Endometrial microvascular endothelial cells (primary cell): Measurements from ENCODE around the gene MYH14. TPM values are rescaled to one million over a fixed set of nuclear protein-coding genes. Genes with fewer than 3 reads are reported as not detected.
"Not testable (repeated sequence)": the region's sequence is repeated elsewhere in the genome, so short reads cannot be mapped to it uniquely, and the experiment has no call there.

Experiments used
- in situ Hi-C: cut with HindIII; loops from 2 replicates; pipeline ENCODE4 v1.10.0; 2017; ENCODE audit warnings: low sequenced_read_pairs, low pct_unique_long_range_greater_than_20kb; ENCODE audit errors: inconsistent ontology term
- total RNA-seq: library from RNA; depleted of rRNA; stranded (reverse); fragments of >200 nt; gene quantifications from one replicate; pipeline ENCODE4 v1.2.3, GENCODE V29; 2015; ENCODE audit errors: inconsistent ontology term

Gene MYH14
- total RNA-seq, 1 donor from 2014 or later: not detected

- in situ Hi-C loops: no loop called here
Measured at GRCh38 chr19:50214699-50215543, 11.5 kb downstream of the MYH14 start.

GRCh38 chr19:50215820-50216219 lies 12.4 kb downstream of the MYH14 start:
- in situ Hi-C loops: no loop called here

GRCh38 chr19:50221087-50221486 lies 17.7 kb downstream of the MYH14 start:
- in situ Hi-C loops: no loop called here

GRCh38 chr19:50222691-50223438 lies 19.4 kb downstream of the MYH14 start:
- in situ Hi-C loops: no loop called here

GRCh38 chr19:50223439-50223716 lies 20.0 kb downstream of the MYH14 start:
- in situ Hi-C loops: no loop called here

- in situ Hi-C loops: no loop called here
Measured at GRCh38 chr19:50224986-50225747, 21.7 kb downstream of the MYH14 start.

- in situ Hi-C loops: no loop called here
Measured at GRCh38 chr19:50226536-50226935, 23.1 kb downstream of the MYH14 start.

GRCh38 chr19:50228153-50228552 lies 24.7 kb downstream of the MYH14 start:
- in situ Hi-C loops: not testable (repeated sequence)

GRCh38 chr19:50230379-50231351 lies 27.2 kb downstream of the MYH14 start:
- in situ Hi-C loops: no loop called here

- in situ Hi-C loops: not testable (repeated sequence)
Measured at GRCh38 chr19:50231417-50231816, 28.0 kb downstream of the MYH14 start.

GRCh38 chr19:50231821-50232220 lies 28.4 kb downstream of the MYH14 start:
- in situ Hi-C loops: no loop called here

GRCh38 chr19:50232600-50232999 lies 29.2 kb downstream of the MYH14 start:
- in situ Hi-C loops: no loop called here

- in situ Hi-C loops: no loop called here
Measured at GRCh38 chr19:50233308-50233910, 30.0 kb downstream of the MYH14 start.

- in situ Hi-C loops: not testable (repeated sequence)
Measured at GRCh38 chr19:50237493-50237892, 34.1 kb downstream of the MYH14 start.

- in situ Hi-C loops: no loop called here
Measured at GRCh38 chr19:50238043-50238442, 34.6 kb downstream of the MYH14 start.

- in situ Hi-C loops: no loop called here
Measured at GRCh38 chr19:50239921-50240590, 36.6 kb downstream of the MYH14 start.

GRCh38 chr19:50242581-50242980 lies 39.2 kb downstream of the MYH14 start:
- in situ Hi-C loops: no loop called here

GRCh38 chr19:50244695-50245094 lies 41.3 kb downstream of the MYH14 start:
- in situ Hi-C loops: no loop called here
